HepG2 (cell line): Measurements from ENCODE around the gene C14orf119. TPM values are rescaled to one million over a fixed set of nuclear protein-coding genes. Genes with fewer than 3 reads are reported as not detected.

ENCODE experiments used
- CBX5 ChIP-seq: sonication (generic); formaldehyde crosslinking; IDR thresholded peaks from 2 replicates; pipeline ENCODE4 v1.4.0; 2020; ENCODE audit warnings: missing genetic modification reagents, borderline replicate concordance
- IKZF1 ChIP-seq: fragments of 450-650 bp; IDR thresholded peaks from 2 replicates; pipeline ENCODE4 v1.7.1; 2016
- KAT2B ChIP-seq: fragments of 150-350 bp; IDR thresholded peaks from 2 replicates; pipeline ENCODE4 v1.6.1; 2014; ENCODE audit warnings: low read depth, low read length, borderline replicate concordance
- KLF16 ChIP-seq, 2 experiments: sonication (generic) in 1 of 2; formaldehyde crosslinking in 1 of 2; IDR thresholded peaks; 2 replicates each; pipeline versions ENCODE4 v1.6.1 to v1.8.0; 2016 to 2023; ENCODE audit warnings: missing genetic modification reagents in 2 of 2, missing compliant biosample characterization in 1 of 2
- KMT2B ChIP-seq: IDR thresholded peaks from 2 replicates; pipeline ENCODE4 v1.6.1; 2016; ENCODE audit warnings: missing genetic modification reagents, missing compliant biosample characterization
- NCOA5 ChIP-seq: sonication (generic); formaldehyde crosslinking; IDR thresholded peaks from 2 replicates; pipeline ENCODE4 v1.4.0; 2020; ENCODE audit warnings: missing genetic modification reagents
- PAX8 ChIP-seq: sonication (generic); formaldehyde crosslinking; IDR thresholded peaks from 2 replicates; pipeline ENCODE4 v1.8.0; 2022; ENCODE audit warnings: mild to moderate bottlenecking, missing genetic modification reagents, borderline replicate concordance
- RFX3 ChIP-seq: IDR thresholded peaks from 2 replicates; pipeline ENCODE4 v1.6.1; 2016; ENCODE audit warnings: missing biosample characterization, missing genetic modification reagents
- TCF7 ChIP-seq: sonication (generic); IDR thresholded peaks from 2 replicates; pipeline ENCODE4 v1.6.1; 2016; ENCODE audit warnings: antibody characterized with exemption, low read depth
- THYN1 ChIP-seq: sonication (generic); formaldehyde crosslinking; IDR thresholded peaks from 2 replicates; pipeline ENCODE4 v1.8.1; 2023; ENCODE audit warnings: low read depth, mild to moderate bottlenecking, moderate library complexity, missing genetic modification reagents, borderline replicate concordance
- YEATS4 ChIP-seq: sonication (generic); formaldehyde crosslinking; IDR thresholded peaks from 2 replicates; pipeline ENCODE4 v1.4.0; 2020; ENCODE audit warnings: missing genetic modification reagents, borderline replicate concordance
- ZNF274 ChIP-seq: sonication (generic); formaldehyde crosslinking; IDR thresholded peaks from 2 replicates; pipeline ENCODE4 v1.5.1; 2020; ENCODE audit warnings: mild to moderate bottlenecking, missing genetic modification reagents
- ZNF280B ChIP-seq: sonication (generic); formaldehyde crosslinking; IDR thresholded peaks from 2 replicates; pipeline ENCODE4 v1.5.0; 2020; ENCODE audit warnings: missing genetic modification reagents, mild to moderate bottlenecking, borderline replicate concordance
- polyA plus RNA-seq, 8 experiments: library from polyadenylated mRNA; depleted of rRNA in 3 of 8; stranded (reverse) in 7 of 8; unstranded in 1 of 8; fragments of >200 nt; fragmentation: Illumina TruSeq in 4 of 8; extraction: Trizol in 4 of 8; gene quantifications; 2 replicates each; pipeline versions ENCODE4 v1.2.1 to v1.2.3, GENCODE V29; 2011 to 2016; ENCODE audit warnings: low read depth in 4 of 8, missing spikeins in 1 of 8, mixed read lengths in 1 of 8; ENCODE audit not compliant: insufficient read depth in 1 of 8
- total RNA-seq, 5 experiments: library from RNA; depleted of rRNA; stranded (reverse); fragments of >200 nt; fragmentation: Illumina TruSeq; extraction: Trizol; gene quantifications; 2 replicates each; pipeline ENCODE4 v1.2.3, GENCODE V29; 2016; ENCODE audit warnings: low read depth in 1 of 5
- TF ChIP-seq, protein P1 (sequence below): IDR thresholded peaks from 2 replicates; pipeline ENCODE4 v1.6.1; 2016; ENCODE audit warnings: missing compliant biosample characterization, missing genetic modification reagents, borderline replicate concordance
- TF ChIP-seq, protein P2 (sequence below): IDR thresholded peaks from 2 replicates; pipeline ENCODE4 v1.6.1; 2016; ENCODE audit warnings: low read depth, missing genetic modification reagents, missing compliant biosample characterization

C14orf119 gene
- total and polyA plus RNA-seq, 2 of the 13 experiments (the other 11 are each of a cell fraction or from before 2014, with no cell fraction given) = 117 to 206 TPM

- TF ChIP-seq ZNF274 (CRISPR knock-in tag) (0 out of 2 replicates have a peak, but pooled peaks have one; percentile 19), CBX5 (CRISPR knock-in tag) (no peak; the same call in 1 of the 2 replicates), THYN1 (CRISPR knock-in tag) (no peak), YEATS4 (CRISPR knock-in tag) (no peak), KMT2B (CRISPR knock-in tag) (no peak), KLF16 (CRISPR knock-in tag; IDR thresholded peaks at IDR 0.05) (no peak), RFX3 (CRISPR knock-in tag) (no peak), NCOA5 (CRISPR knock-in tag) (no peak), PAX8 (CRISPR knock-in tag) (no peak), ZNF280B (CRISPR knock-in tag) (peak; percentile 37; the same call in 1 of the 2 replicates), TCF7 (no peak), KAT2B (no peak), IKZF1 (no peak)
- TF ChIP-seq, protein P1, sequence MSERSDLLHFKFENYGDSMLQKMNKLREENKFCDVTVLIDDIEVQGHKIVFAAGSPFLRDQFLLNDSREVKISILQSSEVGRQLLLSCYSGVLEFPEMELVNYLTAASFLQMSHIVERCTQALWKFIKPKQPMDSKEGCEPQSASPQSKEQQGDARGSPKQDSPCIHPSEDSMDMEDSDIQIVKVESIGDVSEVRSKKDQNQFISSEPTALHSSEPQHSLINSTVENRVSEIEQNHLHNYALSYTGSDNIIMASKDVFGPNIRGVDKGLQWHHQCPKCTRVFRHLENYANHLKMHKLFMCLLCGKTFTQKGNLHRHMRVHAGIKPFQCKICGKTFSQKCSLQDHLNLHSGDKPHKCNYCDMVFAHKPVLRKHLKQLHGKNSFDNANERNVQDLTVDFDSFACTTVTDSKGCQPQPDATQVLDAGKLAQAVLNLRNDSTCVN (CRISPR knock-in tag) = 0 out of 2 replicates have a peak, but pooled peaks have one; percentile 15
- TF ChIP-seq, protein P2, sequence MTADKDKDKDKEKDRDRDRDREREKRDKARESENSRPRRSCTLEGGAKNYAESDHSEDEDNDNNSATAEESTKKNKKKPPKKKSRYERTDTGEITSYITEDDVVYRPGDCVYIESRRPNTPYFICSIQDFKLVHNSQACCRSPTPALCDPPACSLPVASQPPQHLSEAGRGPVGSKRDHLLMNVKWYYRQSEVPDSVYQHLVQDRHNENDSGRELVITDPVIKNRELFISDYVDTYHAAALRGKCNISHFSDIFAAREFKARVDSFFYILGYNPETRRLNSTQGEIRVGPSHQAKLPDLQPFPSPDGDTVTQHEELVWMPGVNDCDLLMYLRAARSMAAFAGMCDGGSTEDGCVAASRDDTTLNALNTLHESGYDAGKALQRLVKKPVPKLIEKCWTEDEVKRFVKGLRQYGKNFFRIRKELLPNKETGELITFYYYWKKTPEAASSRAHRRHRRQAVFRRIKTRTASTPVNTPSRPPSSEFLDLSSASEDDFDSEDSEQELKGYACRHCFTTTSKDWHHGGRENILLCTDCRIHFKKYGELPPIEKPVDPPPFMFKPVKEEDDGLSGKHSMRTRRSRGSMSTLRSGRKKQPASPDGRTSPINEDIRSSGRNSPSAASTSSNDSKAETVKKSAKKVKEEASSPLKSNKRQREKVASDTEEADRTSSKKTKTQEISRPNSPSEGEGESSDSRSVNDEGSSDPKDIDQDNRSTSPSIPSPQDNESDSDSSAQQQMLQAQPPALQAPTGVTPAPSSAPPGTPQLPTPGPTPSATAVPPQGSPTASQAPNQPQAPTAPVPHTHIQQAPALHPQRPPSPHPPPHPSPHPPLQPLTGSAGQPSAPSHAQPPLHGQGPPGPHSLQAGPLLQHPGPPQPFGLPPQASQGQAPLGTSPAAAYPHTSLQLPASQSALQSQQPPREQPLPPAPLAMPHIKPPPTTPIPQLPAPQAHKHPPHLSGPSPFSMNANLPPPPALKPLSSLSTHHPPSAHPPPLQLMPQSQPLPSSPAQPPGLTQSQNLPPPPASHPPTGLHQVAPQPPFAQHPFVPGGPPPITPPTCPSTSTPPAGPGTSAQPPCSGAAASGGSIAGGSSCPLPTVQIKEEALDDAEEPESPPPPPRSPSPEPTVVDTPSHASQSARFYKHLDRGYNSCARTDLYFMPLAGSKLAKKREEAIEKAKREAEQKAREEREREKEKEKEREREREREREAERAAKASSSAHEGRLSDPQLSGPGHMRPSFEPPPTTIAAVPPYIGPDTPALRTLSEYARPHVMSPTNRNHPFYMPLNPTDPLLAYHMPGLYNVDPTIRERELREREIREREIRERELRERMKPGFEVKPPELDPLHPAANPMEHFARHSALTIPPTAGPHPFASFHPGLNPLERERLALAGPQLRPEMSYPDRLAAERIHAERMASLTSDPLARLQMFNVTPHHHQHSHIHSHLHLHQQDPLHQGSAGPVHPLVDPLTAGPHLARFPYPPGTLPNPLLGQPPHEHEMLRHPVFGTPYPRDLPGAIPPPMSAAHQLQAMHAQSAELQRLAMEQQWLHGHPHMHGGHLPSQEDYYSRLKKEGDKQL (CRISPR knock-in tag) = no peak
Measured at GRCh38 chr14:23137192-23137812, 42.0 kb downstream of the C14orf119 start (continued).
